ENCODE measurements around the gene LRIG2.

GRCh38 chr1:113042285-113043143 lies 30.5 kb upstream of the LRIG2 start:
- TF ChIP-seq, protein P1, sequence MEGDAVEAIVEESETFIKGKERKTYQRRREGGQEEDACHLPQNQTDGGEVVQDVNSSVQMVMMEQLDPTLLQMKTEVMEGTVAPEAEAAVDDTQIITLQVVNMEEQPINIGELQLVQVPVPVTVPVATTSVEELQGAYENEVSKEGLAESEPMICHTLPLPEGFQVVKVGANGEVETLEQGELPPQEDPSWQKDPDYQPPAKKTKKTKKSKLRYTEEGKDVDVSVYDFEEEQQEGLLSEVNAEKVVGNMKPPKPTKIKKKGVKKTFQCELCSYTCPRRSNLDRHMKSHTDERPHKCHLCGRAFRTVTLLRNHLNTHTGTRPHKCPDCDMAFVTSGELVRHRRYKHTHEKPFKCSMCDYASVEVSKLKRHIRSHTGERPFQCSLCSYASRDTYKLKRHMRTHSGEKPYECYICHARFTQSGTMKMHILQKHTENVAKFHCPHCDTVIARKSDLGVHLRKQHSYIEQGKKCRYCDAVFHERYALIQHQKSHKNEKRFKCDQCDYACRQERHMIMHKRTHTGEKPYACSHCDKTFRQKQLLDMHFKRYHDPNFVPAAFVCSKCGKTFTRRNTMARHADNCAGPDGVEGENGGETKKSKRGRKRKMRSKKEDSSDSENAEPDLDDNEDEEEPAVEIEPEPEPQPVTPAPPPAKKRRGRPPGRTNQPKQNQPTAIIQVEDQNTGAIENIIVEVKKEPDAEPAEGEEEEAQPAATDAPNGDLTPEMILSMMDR (IDR thresholded peaks at IDR 0.05; ENCODE audit: low read length): peak; percentile 73
- TF ChIP-seq EZH2 (IDR thresholded peaks at IDR 0.05; ENCODE audit: borderline replicate concordance, low read length): no peak

All from OCI-LY1 (cell line).